H9 (cell line): ENCODE data around the gene STPG1. TPM values are rescaled to one million over a fixed set of nuclear protein-coding genes. Genes with fewer than 3 reads are reported as not detected.

Experiments used
- DNase-seq: peaks from one replicate; pipeline ENCODE4 v3.0.0-alpha.2; 2017
- H2AFZ ChIP-seq: one replicate; pipeline ENCODE4 v1.6.1; 2013; ENCODE audit warnings: mild to moderate bottlenecking, low read length, control low read depth, moderate library complexity
- H2AK5ac ChIP-seq: 2 replicates; pipeline ENCODE4 v1.6.1; 2013; ENCODE audit warnings: low read length, control low read depth, mixed read lengths; ENCODE audit not compliant: insufficient read length
- H2BK120ac ChIP-seq: one replicate; pipeline ENCODE4 v1.6.1; 2013; ENCODE audit warnings: low read depth, mild to moderate bottlenecking, low read length, control low read depth, inconsistent platforms; ENCODE audit not compliant: poor library complexity, severe bottlenecking
- H2BK12ac ChIP-seq: 2 replicates; pipeline ENCODE4 v1.6.1; 2013; ENCODE audit warnings: low read length, control low read depth, mixed read lengths, low read depth; ENCODE audit not compliant: insufficient read length
- H2BK15ac ChIP-seq: 2 replicates; pipeline ENCODE4 v1.6.1; 2013; ENCODE audit warnings: low read depth, low read length, control low read depth
- H2BK20ac ChIP-seq: one replicate; pipeline ENCODE4 v1.6.1; 2013; ENCODE audit warnings: low read depth, mild to moderate bottlenecking, low read length, control low read depth, inconsistent platforms; ENCODE audit not compliant: poor library complexity, severe bottlenecking
- H2BK5ac ChIP-seq: 2 replicates; pipeline ENCODE4 v1.6.1; 2013; ENCODE audit warnings: low read length, control low read depth, mixed read lengths; ENCODE audit not compliant: insufficient read length
- H3K14ac ChIP-seq: 2 replicates; pipeline ENCODE4 v1.6.1; 2013; ENCODE audit warnings: low read length, control low read depth; ENCODE audit not compliant: insufficient read depth
- H3K18ac ChIP-seq: 2 replicates; pipeline ENCODE4 v1.6.1; 2013; ENCODE audit warnings: low read depth, mild to moderate bottlenecking, mixed read lengths, low read length, control low read depth; ENCODE audit not compliant: insufficient read length
- H3K23ac ChIP-seq: 2 replicates; pipeline ENCODE4 v1.6.1; 2013; ENCODE audit warnings: low read length, control low read depth, mixed read lengths, low read depth; ENCODE audit not compliant: insufficient read length
- H3K23me2 ChIP-seq: 2 replicates; pipeline ENCODE4 v1.6.1; 2013; ENCODE audit warnings: low read depth, mild to moderate bottlenecking, mixed read lengths, low read length, control low read depth; ENCODE audit not compliant: insufficient read length, poor library complexity, severe bottlenecking
- H3K27ac ChIP-seq: 2 replicates; pipeline ENCODE4 v1.5.1; 2013; ENCODE audit warnings: low read length, control low read depth, mixed read lengths, low read depth; ENCODE audit not compliant: insufficient read length
- H3K27me3 ChIP-seq: 2 replicates; pipeline ENCODE4 v1.6.1; 2013; ENCODE audit warnings: low read length, control low read depth, inconsistent platforms; ENCODE audit not compliant: insufficient read depth
- H3K4ac ChIP-seq: 2 replicates; pipeline ENCODE4 v1.6.1; 2013; ENCODE audit warnings: low read depth, mild to moderate bottlenecking, control low read depth, inconsistent platforms, low read length, moderate library complexity
- H3K4me1 ChIP-seq: 2 replicates; pipeline ENCODE4 v1.6.1; 2013; ENCODE audit warnings: low read length, control low read depth, inconsistent platforms; ENCODE audit not compliant: insufficient read depth
- H3K4me2 ChIP-seq: 2 replicates; pipeline ENCODE4 v1.6.1; 2013; ENCODE audit warnings: low read length, control low read depth, mixed read lengths; ENCODE audit not compliant: insufficient read length, insufficient read depth
- H3K56ac ChIP-seq: 2 replicates; pipeline ENCODE4 v1.6.1; 2013; ENCODE audit warnings: low read depth, mild to moderate bottlenecking, mixed read lengths, low read length, control low read depth; ENCODE audit not compliant: insufficient read length
- H3K79me1 ChIP-seq: 2 replicates; pipeline ENCODE4 v1.6.1; 2013; ENCODE audit warnings: low read depth, mild to moderate bottlenecking, moderate library complexity, low read length, control low read depth, inconsistent platforms; ENCODE audit not compliant: insufficient read depth, poor library complexity, severe bottlenecking
- H3K79me2 ChIP-seq: 2 replicates; pipeline ENCODE4 v1.6.1; 2013; ENCODE audit warnings: low read length, control low read depth, inconsistent platforms; ENCODE audit not compliant: insufficient read depth
- H3K9ac ChIP-seq: 2 replicates; pipeline ENCODE4 v1.6.1; 2013; ENCODE audit warnings: low read length, control low read depth, mixed read lengths; ENCODE audit not compliant: insufficient read length; ENCODE audit errors: extremely low read depth
- H3K9me3 ChIP-seq: one replicate; pipeline ENCODE4 v1.6.1; 2013; ENCODE audit warnings: low read depth, low read length, inconsistent platforms; ENCODE audit not compliant: control insufficient read depth
- H3T11ph ChIP-seq: one replicate; pipeline ENCODE4 v1.6.1; 2013; ENCODE audit warnings: mild to moderate bottlenecking, low read length, control low read depth, inconsistent platforms
- H4K20me1 ChIP-seq: one replicate; pipeline ENCODE4 v1.6.1; 2013; ENCODE audit not compliant: control insufficient read depth, insufficient read length, insufficient read depth
- H4K5ac ChIP-seq: 2 replicates; pipeline ENCODE4 v1.6.1; 2013; ENCODE audit warnings: low read depth, mild to moderate bottlenecking, mixed read lengths, low read length, control low read depth; ENCODE audit not compliant: insufficient read length
- H4K8ac ChIP-seq: replicated peaks from 2 replicates; pipeline ENCODE4 v1.6.1; 2013; ENCODE audit warnings: low read length, control low read depth, mixed read lengths, low read depth; ENCODE audit not compliant: insufficient read length
- H4K91ac ChIP-seq: 2 replicates; pipeline ENCODE4 v1.6.1; 2013; ENCODE audit warnings: low read depth, mild to moderate bottlenecking, moderate library complexity, mixed read lengths, low read length, control low read depth; ENCODE audit not compliant: insufficient read length
- H3K27ac Mint-ChIP-seq, 3 experiments: 2 replicates in 2 of 3; 3 replicates in 1 of 3; pipeline ENCODE4 v1.8.0; 2020 to 2021; ENCODE audit warnings: mixed read lengths in 3 of 3, mild to moderate bottlenecking in 1 of 3, moderate library complexity in 1 of 3
- H3K27me3 Mint-ChIP-seq: 2 replicates; pipeline ENCODE4 v1.8.0; 2021; ENCODE audit warnings: low read depth, mild to moderate bottlenecking, moderate library complexity, mixed read lengths
- H3K36me3 Mint-ChIP-seq, 3 experiments: 2 replicates in 2 of 3; 3 replicates in 1 of 3; pipeline ENCODE4 v1.8.0; 2020 to 2021; ENCODE audit warnings: low read depth in 3 of 3, mixed read lengths in 3 of 3; ENCODE audit not compliant: insufficient read depth in 1 of 3
- H3K4me1 Mint-ChIP-seq, 2 experiments: 2 replicates each; pipeline ENCODE4 v1.8.0; 2020; ENCODE audit warnings: mixed read lengths in 2 of 2
- H3K4me3 Mint-ChIP-seq, 2 experiments: 2 replicates in 1 of 2; 3 replicates in 1 of 2; pipeline ENCODE4 v1.8.0; 2020 to 2021; ENCODE audit warnings: mild to moderate bottlenecking in 2 of 2, mixed read lengths in 2 of 2, moderate library complexity in 1 of 2
- H3K9me3 Mint-ChIP-seq, 2 experiments: 2 replicates in 1 of 2; 3 replicates in 1 of 2; pipeline ENCODE4 v1.8.0; 2020; ENCODE audit warnings: mild to moderate bottlenecking in 2 of 2, mixed read lengths in 2 of 2, moderate library complexity in 1 of 2
- CTCF ChIP-seq: fragments of 200-600 bp; sonication (generic); conservative IDR thresholded peaks from 3 replicates; pipeline ENCODE4 v1.8.0; 2021; ENCODE audit warnings: antibody characterized with exemption, mild to moderate bottlenecking
- WGBS: extraction: QIAGEN DNeasy Blood & Tissue Kit; methylation state at CpG from one replicate; pipeline ENCODE4 v1.1.7; 2013; ENCODE audit warnings: missing lambda C conversion rate, low lambda C conversion rate, mixed read lengths; ENCODE audit not compliant: insufficient read length; ENCODE audit errors: extremely low coverage; 5-methylcytosine and 5-hydroxymethylcytosine counted together
- total RNA-seq: library from RNA; stranded (reverse); gene quantifications from 2 replicates; pipeline ENCODE4 v1.2.1, GENCODE V29; 2021

Gene STPG1
- total RNA-seq, 1 experiment from 2014 or later, result 8.3 TPM

GRCh38 chr1:24417681-24418080 lies 4.1 kb upstream of the STPG1 start:
- Histone ChIP-seq H3K4me2 (no peak overlapping the region), H3K9ac (no peak overlapping the region)

More at GRCh38 chr1:24417681-24418080, 4.1 kb upstream of the STPG1 start:
- Histone ChIP-seq H3K23me2 (peaks cover 12% of the 10 kb centered on the region), H4K91ac (no peak overlapping the region), H3T11ph (no peak overlapping the region), H3K9me3 (no peaks in the 10 kb centered on the region), H4K8ac (no peak overlapping the region), H2AK5ac (no peak overlapping the region), H3K14ac (no peak overlapping the region), H4K20me1 (no peaks in the 10 kb centered on the region), H3K79me2 (no peaks in the 10 kb centered on the region), H3K79me1 (no peaks in the 10 kb centered on the region), H3K23ac (no peak overlapping the region), H2BK5ac (no peak overlapping the region), H2BK20ac (no peak overlapping the region), H2BK15ac (no peak overlapping the region), H2BK120ac (no peak overlapping the region), H3K27ac (no peak overlapping the region), H3K4ac (no peak overlapping the region), H3K18ac (no peak overlapping the region), H3K56ac (no peak overlapping the region), H2BK12ac (no peak overlapping the region), H3K4me1 (no peaks in the 10 kb centered on the region; the same call in 1 of the 2 replicates), H2AFZ (no peak overlapping the region), H3K27me3 (no peaks in the 10 kb centered on the region), H4K5ac (no peak overlapping the region)
- DNase-seq, result no peak
- no peak overlapping the region for H3K4me3 Mint-ChIP-seq
- H3K36me3 Mint-ChIP-seq, result peaks cover 3 to 4% (median 3%) of the 10 kb centered on the region in 3 experiments; a peak in 5 of 7 replicates
- TF ChIP-seq CTCF, result no peak
- H3K27me3 Mint-ChIP-seq, result peaks cover 3% of the 10 kb centered on the region
- no peaks in the 10 kb centered on the region; a peak in 1 of 5 replicates for H3K9me3 Mint-ChIP-seq
- no CpG with 5 or more reads among the region's 1 CpG for WGBS
- peaks cover 31 to 33% of the 10 kb centered on the region in 2 experiments for H3K4me1 Mint-ChIP-seq
- H3K27ac Mint-ChIP-seq, result no peak overlapping the region
